ENCODE measurements around the gene SURF6. TPM values are rescaled to one million over a fixed set of nuclear protein-coding genes. Genes with fewer than 3 reads are reported as not detected.

SURF6 gene
- total and polyA plus RNA-seq, 2 of the 8 experiments (the other 6 are each of a cell fraction or from before 2014, with no cell fraction given), result 6.1 to 23.7 TPM

GRCh38 chr9:133382507-133383141 lies 46.6 kb upstream of the SURF6 start:
- FAIRE-seq (no peak), DNase-seq (ENCODE audit: low read depth in 1 of 2, low spot score in 2 of 2) (no peak)
- H3K9me3 ChIP-seq (ENCODE audit: insufficient read depth in 2 of 2, low read depth in 1 of 2, low read length in 1 of 2), result peaks cover 0 to 15% of the 10 kb centered on the region in 2 experiments; a peak in 2 of 4 replicates

More at GRCh38 chr9:133382507-133383141, 46.6 kb upstream of the SURF6 start:
- TF ChIP-seq ATF2 (IDR thresholded peaks at IDR 0.05; ENCODE audit: low read length) (no peak), CTBP2 (IDR thresholded peaks at IDR 0.05; ENCODE audit: borderline replicate concordance, insufficient read depth, insufficient read length, low read length) (no peak), RFX5 (IDR thresholded peaks at IDR 0.05; ENCODE audit: borderline replicate concordance, low read depth, low read length) (no peak), SRF (IDR thresholded peaks at IDR 0.05; ENCODE audit: low read depth, low read length) (no peak), RBBP5 (IDR thresholded peaks at IDR 0.05; ENCODE audit: borderline replicate concordance, low read depth, low read length) (no peak), SP4 (IDR thresholded peaks at IDR 0.05; ENCODE audit: low read length) (no peak), EP300 (IDR thresholded peaks at IDR 0.05; ENCODE audit: borderline replicate concordance in 1 of 2, low read depth in 2 of 2, low read length in 2 of 2) (no peak), SAP30 (IDR thresholded peaks at IDR 0.05; ENCODE audit: insufficient read depth, insufficient replicate concordance, low read length) (no peak)
- Histone ChIP-seq H4K5ac (ENCODE audit: insufficient read length, low read depth, low read length) (no peak overlapping the region), H3K36me3 (ENCODE audit: control insufficient read depth in 2 of 4, insufficient read depth in 4 of 4, low read length in 3 of 4) (no peaks in the 10 kb centered on the region; a peak in 1 of 8 replicates), H3K79me2 (ENCODE audit: control insufficient read depth in 1 of 2, insufficient read depth in 2 of 2, low read length in 2 of 2) (no peaks in the 10 kb centered on the region), H3K79me1 (ENCODE audit: low read depth, low read length) (no peaks in the 10 kb centered on the region), H3K27me3 (replicated peaks in 1 of 4; ENCODE audit: control insufficient read depth in 3 of 4, extremely low read depth in 1 of 4, insufficient read depth in 3 of 4, low read length in 3 of 4) (peaks cover 0 to 4% (median 3%) of the 10 kb centered on the region in 4 experiments; a peak in 3 of 7 replicates), H2BK120ac (replicated peaks; ENCODE audit: low read depth, low read length) (no peak overlapping the region), H3K4me3 (ENCODE audit: extremely low read depth in 1 of 4, insufficient read depth in 2 of 4, low read depth in 3 of 4, low read length in 4 of 4) (no peak overlapping the region), H2BK20ac (ENCODE audit: low read length) (no peak overlapping the region), H4K8ac (ENCODE audit: extremely low read depth, insufficient read depth, low read length) (no peak overlapping the region), H3K4me1 (replicated peaks in 1 of 4; ENCODE audit: control insufficient read depth in 3 of 4, insufficient read depth in 4 of 4, low read length in 3 of 4) (no peaks in the 10 kb centered on the region; a peak in 1 of 7 replicates), H4K20me1 (replicated peaks in 1 of 2; ENCODE audit: control insufficient read depth in 1 of 2, insufficient read depth in 2 of 2, low read length in 2 of 2) (peaks cover 0 to 15% of the 10 kb centered on the region in 2 experiments), H4K91ac (replicated peaks; ENCODE audit: insufficient read length, low read length) (no peak overlapping the region), H2BK15ac (ENCODE audit: low read length) (no peak overlapping the region), H3K14ac (ENCODE audit: insufficient read length) (no peak overlapping the region), H3K23ac (ENCODE audit: insufficient read length) (no peak overlapping the region), H3K9ac (replicated peaks in 1 of 4; ENCODE audit: extremely low read depth in 1 of 4, low read depth in 3 of 4, low read length in 3 of 4) (no peak overlapping the region), H3K4ac (replicated peaks; ENCODE audit: insufficient read length, low read depth, low read length) (no peak overlapping the region), H2BK5ac (ENCODE audit: low read depth, low read length) (no peak overlapping the region), H3K4me2 (ENCODE audit: insufficient read depth in 1 of 2, low read depth in 2 of 2, low read length in 2 of 2) (no peak overlapping the region), H3K23me2 (ENCODE audit: low read depth, low read length) (peaks cover 16% of the 10 kb centered on the region; the same call in 1 of the 2 replicates), H2AFZ (ENCODE audit: low read length) (no peak overlapping the region), H3K18ac (ENCODE audit: extremely low read depth, low read length) (no peak overlapping the region), H2AK5ac (ENCODE audit: low read depth, low read length) (peak overlapping the region; percentile 65; the same call in 1 of the 2 replicates), H2BK12ac (ENCODE audit: low read depth, low read length) (no peak overlapping the region), H3K56ac (replicated peaks; ENCODE audit: insufficient read length, low read depth, low read length) (peak overlapping the region; percentile 99), H3K27ac (ENCODE audit: low read depth, low read length) (no peak overlapping the region)
- CTCF ChIA-PET (ENCODE audit: partially characterized antibody), result no interaction called here
- POLR2A ChIA-PET (ENCODE audit: partially characterized antibody), result no interaction called here
- WGBS, 2 experiments (ENCODE audit: extremely low coverage in 1 of 2, insufficient coverage in 1 of 2, insufficient read length in 1 of 2, insufficient replicate concordance in 2 of 2, low coverage in 1 of 2, low lambda C conversion rate in 2 of 2, missing lambda C conversion rate in 1 of 2), result 91% methylated on average over 4 of the region's 4 CpGs; no CpG with 5 or more reads in 1 of the 2 experiments
